HUES6 (cell line): Measurements from ENCODE around the gene TRIM58.

ENCODE experiments used
- H3K27ac ChIP-seq: 2 replicates; pipeline ENCODE4 v1.7.0; 2013; ENCODE audit warnings: low read depth, mild to moderate bottlenecking, low read length, inconsistent platforms
- H3K27me3 ChIP-seq: 2 replicates; pipeline ENCODE4 v1.6.1; 2013; ENCODE audit warnings: low read length; ENCODE audit not compliant: control insufficient read depth, insufficient read depth
- H3K36me3 ChIP-seq: 2 replicates; pipeline ENCODE4 v1.6.1; 2013; ENCODE audit warnings: low read length; ENCODE audit not compliant: control insufficient read depth, insufficient read depth
- H3K4me1 ChIP-seq: 2 replicates; pipeline ENCODE4 v1.6.1; 2013; ENCODE audit warnings: low read length; ENCODE audit not compliant: control insufficient read depth, insufficient read depth
- H3K4me3 ChIP-seq: 2 replicates; pipeline ENCODE4 v1.5.1; 2013; ENCODE audit warnings: low read depth, low read length
- H3K9ac ChIP-seq: one replicate; pipeline ENCODE4 v1.6.1; 2013; ENCODE audit warnings: mild to moderate bottlenecking, low read length
- H3K9me3 ChIP-seq: 2 replicates; pipeline ENCODE4 v1.6.1; 2013; ENCODE audit warnings: low read depth, low read length; ENCODE audit not compliant: control insufficient read depth, insufficient read depth

The TRIM58 gene

GRCh38 chr1:247845011-247845692 is 11.8 kb upstream of the TRIM58 start:
- H3K4me1 ChIP-seq, result peaks cover 11% of the 10 kb centered on the region

DNA sequence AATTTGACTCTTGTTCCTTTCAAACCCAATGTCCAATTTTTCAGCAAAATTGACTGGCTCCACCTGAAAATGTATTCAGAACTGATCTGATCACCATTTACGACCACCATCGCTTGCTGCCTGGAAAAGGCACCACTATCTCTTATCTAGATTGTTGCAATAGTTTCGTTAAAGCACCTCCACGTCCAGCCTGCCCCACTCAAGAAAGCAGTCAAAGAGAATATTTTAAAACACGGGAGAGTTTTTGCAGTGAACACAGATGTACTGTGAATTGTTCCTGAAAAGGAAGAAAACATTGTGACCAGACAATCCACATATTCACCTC is 11.3 kb upstream of the TRIM58 start:
- H3K9ac ChIP-seq, result no peak overlapping the region
- H3K4me3 ChIP-seq, result no peak overlapping the region
- H3K36me3 ChIP-seq, result no peaks in the 10 kb centered on the region
- H3K27me3 ChIP-seq, result no peaks in the 10 kb centered on the region
- H3K4me1 ChIP-seq, result peaks cover 11% of the 10 kb centered on the region
- H3K27ac ChIP-seq, result no peak overlapping the region
- no peaks in the 10 kb centered on the region; the same call in 1 of the 2 replicates for H3K9me3 ChIP-seq

More at GRCh38 chr1:247845011-247845692, 11.8 kb upstream of the TRIM58 start:
- Histone ChIP-seq H3K27me3 (no peaks in the 10 kb centered on the region), H3K9me3 (no peaks in the 10 kb centered on the region; the same call in 1 of the 2 replicates), H3K9ac (no peak overlapping the region), H3K27ac (no peak overlapping the region), H3K36me3 (no peaks in the 10 kb centered on the region), H3K4me3 (no peak overlapping the region)

DNA sequence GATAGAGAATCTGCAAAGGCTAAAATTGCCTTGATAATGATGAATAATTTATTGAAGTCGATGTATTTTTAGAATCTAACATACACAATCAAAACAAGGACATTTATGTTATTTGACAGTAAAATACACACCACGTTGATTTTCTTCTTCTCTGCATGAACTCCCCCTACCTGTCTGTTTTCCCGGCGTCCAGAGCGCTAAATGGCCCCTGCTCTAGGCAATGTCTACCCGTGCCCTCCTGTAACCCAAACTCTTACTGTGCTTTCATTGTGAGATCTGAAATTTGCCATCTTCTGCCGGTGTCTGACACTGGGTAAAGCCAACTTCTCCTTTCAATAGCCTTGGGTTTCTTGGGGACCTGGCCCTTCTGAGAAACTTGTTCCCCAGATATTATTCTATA is 8.6 kb upstream of the TRIM58 start:
- Histone ChIP-seq H3K4me3 (no peak overlapping the region), H3K36me3 (no peaks in the 10 kb centered on the region), H3K27me3 (no peaks in the 10 kb centered on the region), H3K9me3 (no peaks in the 10 kb centered on the region), H3K9ac (no peak overlapping the region), H3K4me1 (peaks cover 11% of the 10 kb centered on the region), H3K27ac (no peak overlapping the region)

GRCh38 chr1:247849616-247850015 is 7.4 kb upstream of the TRIM58 start:
- Histone ChIP-seq H3K4me3 (no peak overlapping the region), H3K9me3 (no peaks in the 10 kb centered on the region), H3K27me3 (no peaks in the 10 kb centered on the region), H3K36me3 (no peaks in the 10 kb centered on the region), H3K27ac (no peak overlapping the region), H3K4me1 (peaks cover 5% of the 10 kb centered on the region), H3K9ac (no peak overlapping the region)

GRCh38 chr1:247854899-247855545 is 2.0 kb upstream of the TRIM58 start:
- Histone ChIP-seq H3K9ac (no peak overlapping the region), H3K4me3 (no peak overlapping the region), H3K36me3 (no peaks in the 10 kb centered on the region), H3K27ac (no peak overlapping the region), H3K27me3 (peaks cover 25% of the 10 kb centered on the region), H3K9me3 (no peaks in the 10 kb centered on the region), H3K4me1 (no peaks in the 10 kb centered on the region)

DNA sequence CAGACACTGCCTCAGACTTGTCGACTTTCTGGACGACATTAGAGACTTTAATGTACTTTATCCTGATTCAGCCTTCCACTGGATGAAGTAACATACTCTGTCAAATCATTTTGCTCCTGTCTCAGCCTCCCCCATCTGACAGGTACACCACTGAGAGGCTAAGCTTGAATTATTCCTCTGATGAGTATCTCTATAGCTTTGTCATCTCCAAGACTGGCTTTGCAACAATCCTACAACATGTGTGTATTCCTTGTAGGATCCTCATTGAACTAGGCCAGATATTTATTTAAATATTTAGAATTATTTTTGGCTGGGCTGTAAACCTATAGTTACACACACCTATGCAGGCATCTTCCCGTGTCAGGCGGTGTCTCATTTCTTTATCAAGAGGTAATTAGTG is 1.1 kb upstream of the TRIM58 start:
- no peaks in the 10 kb centered on the region for H3K4me1 ChIP-seq
- no peaks in the 10 kb centered on the region for H3K9me3 ChIP-seq
- no peak overlapping the region for H3K27ac ChIP-seq
- H3K4me3 ChIP-seq, result no peak overlapping the region
- H3K9ac ChIP-seq, result no peak overlapping the region
- H3K36me3 ChIP-seq, result no peaks in the 10 kb centered on the region
- peaks cover 25% of the 10 kb centered on the region for H3K27me3 ChIP-seq

GRCh38 chr1:247857985-247858619 is 1.1 kb downstream of the TRIM58 start:
- Histone ChIP-seq H3K27me3 (peaks cover 25% of the 10 kb centered on the region), H3K4me1 (no peaks in the 10 kb centered on the region), H3K9me3 (no peaks in the 10 kb centered on the region), H3K36me3 (no peaks in the 10 kb centered on the region), H3K9ac (no peak overlapping the region), H3K27ac (no peak overlapping the region), H3K4me3 (peak overlapping the region; percentile 76)

DNA sequence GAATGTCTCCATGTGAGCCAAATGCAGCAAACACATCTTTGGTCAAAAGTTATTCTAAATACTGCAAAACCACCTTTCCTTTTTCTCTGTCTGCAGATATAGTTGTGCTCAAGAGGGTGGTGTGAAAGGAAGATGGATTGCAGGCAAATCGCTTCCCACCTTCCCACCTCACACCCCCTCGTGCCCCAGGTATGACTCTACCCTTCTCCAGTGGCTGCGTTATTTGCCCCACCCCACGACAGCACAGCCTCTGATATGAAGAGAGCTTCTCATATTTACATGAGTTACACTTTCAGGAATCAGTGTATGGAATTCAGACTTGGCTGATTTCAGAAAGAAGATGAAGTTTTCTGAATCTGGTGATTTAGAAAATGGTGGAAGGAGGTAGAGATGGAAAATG is 5.8 kb downstream of the TRIM58 start:
- H3K4me3 ChIP-seq, result no peak overlapping the region
- no peak overlapping the region for H3K9ac ChIP-seq
- H3K36me3 ChIP-seq, result no peaks in the 10 kb centered on the region
- H3K4me1 ChIP-seq, result no peaks in the 10 kb centered on the region
- H3K27ac ChIP-seq, result no peak overlapping the region
- peaks cover under 1% of the 10 kb centered on the region; the same call in 1 of the 2 replicates for H3K9me3 ChIP-seq
- H3K27me3 ChIP-seq, result peaks cover 9% of the 10 kb centered on the region

- H3K9ac ChIP-seq, result no peak overlapping the region
- peaks cover 3% of the 10 kb centered on the region; the same call in 1 of the 2 replicates for H3K9me3 ChIP-seq
- H3K27me3 ChIP-seq, result no peaks in the 10 kb centered on the region
- H3K27ac ChIP-seq, result no peak overlapping the region
- no peak overlapping the region for H3K4me3 ChIP-seq
- H3K36me3 ChIP-seq, result no peaks in the 10 kb centered on the region
- no peaks in the 10 kb centered on the region for H3K4me1 ChIP-seq
Observed at GRCh38 chr1:247864644-247865043, 7.7 kb downstream of the TRIM58 start.

DNA sequence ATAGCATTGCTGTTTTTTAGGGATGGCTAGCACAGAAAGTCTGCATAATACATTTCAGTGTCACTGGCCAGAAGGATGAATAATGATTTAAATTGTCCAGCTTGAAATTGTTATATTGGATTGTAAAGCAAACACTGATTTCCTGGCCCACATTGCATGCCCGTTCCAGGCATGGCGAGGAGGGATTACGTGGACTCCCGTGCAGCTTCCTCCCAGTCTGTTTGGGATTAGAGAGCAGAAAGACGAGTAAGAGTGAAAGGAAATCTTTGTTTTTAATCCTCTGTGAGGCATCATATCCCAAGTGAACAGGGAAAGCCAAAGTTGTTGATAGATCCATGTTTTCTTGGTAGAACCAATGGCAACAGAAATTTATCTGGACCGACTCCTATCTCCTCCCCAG is 8.4 kb downstream of the TRIM58 start:
- H3K9me3 ChIP-seq, result peaks cover 8% of the 10 kb centered on the region; the same call in 1 of the 2 replicates
- no peak overlapping the region for H3K4me3 ChIP-seq
- no peaks in the 10 kb centered on the region for H3K27me3 ChIP-seq
- no peak overlapping the region for H3K27ac ChIP-seq
- H3K36me3 ChIP-seq, result no peaks in the 10 kb centered on the region
- no peaks in the 10 kb centered on the region for H3K4me1 ChIP-seq
- no peak overlapping the region for H3K9ac ChIP-seq

GRCh38 chr1:247883346-247883745 is 26.4 kb downstream of the TRIM58 start:
- Histone ChIP-seq H3K36me3 (no peaks in the 10 kb centered on the region), H3K4me1 (no peaks in the 10 kb centered on the region), H3K27me3 (no peaks in the 10 kb centered on the region), H3K9me3 (peaks cover 16% of the 10 kb centered on the region; the same call in 1 of the 2 replicates), H3K9ac (no peak overlapping the region), H3K4me3 (no peak overlapping the region), H3K27ac (no peak overlapping the region)
